Caco-2 (cell line): Measurements from ENCODE around the gene RCAN1. TPM values are rescaled to one million over a fixed set of nuclear protein-coding genes. Genes with fewer than 3 reads are reported as not detected.

Experiments
- Bru-seq: library from RNA; stranded (reverse); fragments of 400-500 nt; gene quantifications from one replicate; lab custom pipeline; 2021; lab: Mats Ljungman, UMichigan
- BruChase-seq, 2 experiments: library from RNA; stranded (reverse); fragments of 400-500 nt; gene quantifications; one replicate each; lab custom pipeline; 2021; lab: Mats Ljungman, UMichigan
- BruUV-seq: library from RNA; stranded (reverse); fragments of 400-500 nt; replicated peaks from 2 replicates; lab custom pipeline; 2021; lab: Mats Ljungman, UMichigan
- CTCF ChIA-PET: fragments of 300-600 bp; sonication (Branson Sonifier 250); formaldehyde crosslinking; loops from one replicate; lab custom pipeline; 2022; ENCODE audit warnings: antibody characterized with exemption; lab: Charles Lee
- POLR2A ChIA-PET: fragments of 300-600 bp; sonication (Branson Sonifier 250); formaldehyde crosslinking; loops from one replicate; lab custom pipeline; 2022; ENCODE audit warnings: antibody characterized with exemption; lab: Charles Lee
- DNase-seq, 2 experiments: peaks; one replicate each; pipeline versions ENCODE4 v3.0.0 to v3.0.0-alpha.2; 2020 to 2022
- H3K27me3 ChIP-seq: replicated peaks from 2 replicates; pipeline ENCODE4 v1.6.0; 2011; ENCODE audit warnings: low read length; ENCODE audit not compliant: control insufficient read depth, insufficient read depth
- H3K36me3 ChIP-seq: 2 replicates; pipeline ENCODE4 v1.5.1; 2011; ENCODE audit warnings: low read length; ENCODE audit not compliant: control insufficient read depth, insufficient read depth
- H3K4me1 ChIP-seq: fragments of 250-450 bp; sonication (Bioruptor Pico); 2 replicates; pipeline ENCODE4 v1.5.1; 2020; ENCODE audit warnings: mild to moderate bottlenecking
- H3K4me3 ChIP-seq: 2 replicates; pipeline ENCODE4 v1.5.1; 2011; ENCODE audit warnings: low read depth, mild to moderate bottlenecking, control low read depth, low read length
- H3K9me3 ChIP-seq: fragments of 250-450 bp; sonication (Bioruptor Pico); 2 replicates; pipeline ENCODE4 v1.5.1; 2020; ENCODE audit warnings: mild to moderate bottlenecking, moderate library complexity
- H3K27ac Mint-ChIP-seq: one replicate; pipeline ENCODE4 v1.8.0; 2022; ENCODE audit warnings: mixed read lengths; ENCODE audit not compliant: unreplicated experiment
- H3K27me3 Mint-ChIP-seq: one replicate; pipeline ENCODE4 v1.8.0; 2022; ENCODE audit warnings: mixed read lengths; ENCODE audit not compliant: insufficient read depth, unreplicated experiment
- H3K36me3 Mint-ChIP-seq: one replicate; pipeline ENCODE4 v1.8.0; 2022; ENCODE audit warnings: mild to moderate bottlenecking, mixed read lengths; ENCODE audit not compliant: insufficient read depth, unreplicated experiment
- H3K4me1 Mint-ChIP-seq: one replicate; pipeline ENCODE4 v1.8.0; 2022; ENCODE audit warnings: low read depth, mixed read lengths; ENCODE audit not compliant: unreplicated experiment
- H3K4me3 Mint-ChIP-seq: one replicate; pipeline ENCODE4 v1.8.0; 2022; ENCODE audit warnings: mild to moderate bottlenecking, moderate library complexity, mixed read lengths; ENCODE audit not compliant: unreplicated experiment
- H3K9me3 Mint-ChIP-seq: one replicate; pipeline ENCODE4 v1.8.0; 2022; ENCODE audit warnings: mixed read lengths; ENCODE audit not compliant: unreplicated experiment
- intact Hi-C: fragments of 100-400 bp; cut with micrococcal nuclease; formaldehyde crosslinking; loops from one replicate; pipeline ENCODE4 v1.10.0; 2022; ENCODE audit not compliant: unreplicated experiment
- long read RNA-seq: library from polyadenylated mRNA; stranded (forward); transcript quantifications from one replicate; pipeline ENCODE4 v2.0.0, GENCODE V29; 2022
- total RNA-seq: library from RNA; stranded (reverse); gene quantifications from 2 replicates; pipeline ENCODE4 v1.2.3, GENCODE V29; 2022
- TF ChIP-seq, protein P1 (sequence below), 2 experiments: fragments of 200-600 bp in 1 of 2; IDR thresholded peaks; 1 replicate in 1 of 2; 2 replicates in 1 of 2; pipeline versions ENCODE4 v1.5.1 to v1.8.0; 2011 to 2022; ENCODE audit warnings: antibody characterized with exemption in 1 of 2, control low read depth in 1 of 2, inconsistent platforms in 1 of 2, low read depth in 1 of 2, low read length in 1 of 2, mild to moderate bottlenecking in 1 of 2, moderate library complexity in 1 of 2; ENCODE audit not compliant: insufficient read depth in 1 of 2, severe bottlenecking in 1 of 2, unreplicated experiment in 1 of 2

RCAN1 gene
- total RNA-seq, result 27.0 and 29.4 TPM in 2 replicates
- percentile 64 among the genes with signal in this experiment for Bru-seq, nascent RNA
- percentile 67 among the genes with signal in this experiment for BruChase-seq, experiment 1, labeled RNA remaining after a 2-hour chase
- BruChase-seq, experiment 2, labeled RNA remaining after a 6-hour chase, result percentile 59 among the genes with signal in this experiment
- long read RNA-seq, transcript RCAN1-201 (4 exons, 2,490 nt), result minor isoform, 44 of 107 reads
- long read RNA-seq, transcript RCAN1-202 (4 exons, 2,408 nt), result major isoform, 52 of 107 reads
- long read RNA-seq, partial matches to known transcripts, result 4 of 107 reads
- long read RNA-seq, other reads (novel, unspliced or antisense), result 4 of 107 reads

DNA sequence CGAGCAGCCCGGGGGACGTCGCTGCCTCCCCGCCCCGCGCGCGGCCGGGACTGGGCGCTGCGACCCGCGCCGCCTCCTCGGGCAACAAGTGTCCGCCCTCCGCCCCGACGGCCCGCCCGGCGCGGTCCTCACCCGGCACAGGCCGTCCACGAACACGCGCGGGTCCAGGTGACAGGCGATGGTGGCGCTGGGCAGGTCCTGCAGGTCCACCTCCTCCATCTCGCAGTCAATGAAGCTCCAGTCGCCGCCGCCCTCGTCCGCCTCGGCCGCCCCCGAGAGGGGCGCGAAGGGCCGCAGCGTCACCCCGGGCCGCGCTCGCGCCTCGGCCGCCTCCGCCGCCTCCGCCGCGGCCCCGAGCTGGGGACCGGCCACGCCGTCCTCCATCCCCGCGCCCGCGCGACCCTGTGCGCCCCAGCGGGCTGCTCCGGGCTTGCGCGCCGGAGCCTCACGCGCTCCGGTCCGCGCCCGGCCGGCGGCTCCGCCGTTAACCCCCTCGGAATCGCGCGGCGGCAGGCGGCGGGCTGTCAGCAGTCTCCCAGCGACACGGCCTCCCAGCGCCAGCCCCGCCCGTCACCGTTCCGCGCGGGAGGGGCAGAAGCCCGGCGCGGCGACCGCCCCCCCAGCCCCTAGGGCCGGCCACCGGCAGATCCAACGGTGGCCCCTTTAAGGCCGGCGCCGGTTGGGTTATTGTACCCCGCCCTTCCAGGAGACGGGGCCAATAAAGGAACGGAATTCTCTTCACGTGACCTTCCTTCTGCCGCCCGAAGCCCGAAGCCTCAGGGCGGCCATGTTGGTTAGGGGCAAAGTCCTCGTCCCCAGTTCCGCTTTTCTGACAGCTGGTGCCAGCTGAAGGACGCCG, at the start of gene RCAN1:
Gene RCAN1, minus strand, starts transcription at position 486 of the 859 bp plus-strand sequence. Its CDS starts 102 bp downstream, at position 384.
- POLR2A ChIA-PET, result no interaction called here
- no TSS peak for BruUV-seq
- H3K9me3 Mint-ChIP-seq, result no peaks in the 10 kb centered on the region
- H3K4me3 Mint-ChIP-seq, result peak within 1 kb of the TSS; percentile 88
- peaks cover 13% of the 10 kb centered on the region for H3K4me1 ChIP-seq
- no peaks in the 10 kb centered on the region for H3K9me3 ChIP-seq
- H3K36me3 Mint-ChIP-seq, result no peaks in the 10 kb centered on the region
- no peaks in the 10 kb centered on the region for H3K4me1 Mint-ChIP-seq
- H3K27me3 Mint-ChIP-seq, result no peaks in the 10 kb centered on the region
- H3K27ac Mint-ChIP-seq, result no peak within 1 kb of the TSS
- H3K27me3 ChIP-seq, result no peaks in the 10 kb centered on the region
- DNase-seq, result peak; percentile 89 to 91
- peak within 1 kb of the TSS; percentile 95 for H3K4me3 ChIP-seq
- CTCF ChIA-PET, result interaction anchor here (1.6 kb wide), 1 partner anchor 12 kb away, joined by 3 read pairs; no protein-coding TSS in a partner anchor
- TF ChIP-seq, protein P1, sequence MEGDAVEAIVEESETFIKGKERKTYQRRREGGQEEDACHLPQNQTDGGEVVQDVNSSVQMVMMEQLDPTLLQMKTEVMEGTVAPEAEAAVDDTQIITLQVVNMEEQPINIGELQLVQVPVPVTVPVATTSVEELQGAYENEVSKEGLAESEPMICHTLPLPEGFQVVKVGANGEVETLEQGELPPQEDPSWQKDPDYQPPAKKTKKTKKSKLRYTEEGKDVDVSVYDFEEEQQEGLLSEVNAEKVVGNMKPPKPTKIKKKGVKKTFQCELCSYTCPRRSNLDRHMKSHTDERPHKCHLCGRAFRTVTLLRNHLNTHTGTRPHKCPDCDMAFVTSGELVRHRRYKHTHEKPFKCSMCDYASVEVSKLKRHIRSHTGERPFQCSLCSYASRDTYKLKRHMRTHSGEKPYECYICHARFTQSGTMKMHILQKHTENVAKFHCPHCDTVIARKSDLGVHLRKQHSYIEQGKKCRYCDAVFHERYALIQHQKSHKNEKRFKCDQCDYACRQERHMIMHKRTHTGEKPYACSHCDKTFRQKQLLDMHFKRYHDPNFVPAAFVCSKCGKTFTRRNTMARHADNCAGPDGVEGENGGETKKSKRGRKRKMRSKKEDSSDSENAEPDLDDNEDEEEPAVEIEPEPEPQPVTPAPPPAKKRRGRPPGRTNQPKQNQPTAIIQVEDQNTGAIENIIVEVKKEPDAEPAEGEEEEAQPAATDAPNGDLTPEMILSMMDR (IDR thresholded peaks at IDR 0.05; ENCODE audit: insufficient read depth in 1 of 2, low read depth in 1 of 2, low read length in 1 of 2, severe bottlenecking in 1 of 2, unreplicated experiment in 1 of 2), result no peak
- intact Hi-C loops, result no loop called here
- H3K36me3 ChIP-seq, result no peaks in the 10 kb centered on the region

DNA sequence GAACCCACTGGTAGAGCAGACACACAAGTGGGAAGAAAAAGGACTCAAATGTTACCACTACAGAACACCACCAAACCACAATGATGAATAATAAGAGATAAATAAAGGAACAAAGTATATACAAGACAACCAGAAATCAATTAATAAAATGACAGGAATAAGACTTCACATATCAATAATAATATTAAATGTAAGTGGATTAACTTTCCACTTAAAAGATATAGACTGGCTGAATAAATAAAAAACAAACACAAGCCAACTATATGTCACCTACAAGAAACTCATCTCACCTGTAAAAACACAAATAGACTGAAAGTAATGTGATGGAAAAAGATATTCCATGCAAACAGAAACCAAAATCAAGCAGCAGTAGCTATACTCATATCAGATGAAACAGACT, 46.9 kb upstream of the RCAN1 start:
- CTCF ChIA-PET, result no interaction called here
- peaks cover 10% of the 10 kb centered on the region; the same call in 1 of the 2 replicates for H3K9me3 ChIP-seq
- H3K36me3 Mint-ChIP-seq, result no peaks in the 10 kb centered on the region
- TF ChIP-seq, protein P1 (IDR thresholded peaks at IDR 0.05; ENCODE audit: insufficient read depth in 1 of 2, low read depth in 1 of 2, low read length in 1 of 2, severe bottlenecking in 1 of 2, unreplicated experiment in 1 of 2), result no peak
- H3K36me3 ChIP-seq, result no peaks in the 10 kb centered on the region
- no peak overlapping the region for H3K27ac Mint-ChIP-seq
- POLR2A ChIA-PET, result no interaction called here
- peaks cover 24% of the 10 kb centered on the region for H3K9me3 Mint-ChIP-seq
- no TSS peak for BruUV-seq
- H3K27me3 ChIP-seq, result no peaks in the 10 kb centered on the region
- DNase-seq, result no peak
- peaks cover 12% of the 10 kb centered on the region for H3K4me1 ChIP-seq
- H3K4me3 Mint-ChIP-seq, result no peak overlapping the region
- H3K4me1 Mint-ChIP-seq, result peaks cover 6% of the 10 kb centered on the region
- no peaks in the 10 kb centered on the region for H3K27me3 Mint-ChIP-seq
- no peak overlapping the region for H3K4me3 ChIP-seq
- intact Hi-C loops, result no loop called here

DNA sequence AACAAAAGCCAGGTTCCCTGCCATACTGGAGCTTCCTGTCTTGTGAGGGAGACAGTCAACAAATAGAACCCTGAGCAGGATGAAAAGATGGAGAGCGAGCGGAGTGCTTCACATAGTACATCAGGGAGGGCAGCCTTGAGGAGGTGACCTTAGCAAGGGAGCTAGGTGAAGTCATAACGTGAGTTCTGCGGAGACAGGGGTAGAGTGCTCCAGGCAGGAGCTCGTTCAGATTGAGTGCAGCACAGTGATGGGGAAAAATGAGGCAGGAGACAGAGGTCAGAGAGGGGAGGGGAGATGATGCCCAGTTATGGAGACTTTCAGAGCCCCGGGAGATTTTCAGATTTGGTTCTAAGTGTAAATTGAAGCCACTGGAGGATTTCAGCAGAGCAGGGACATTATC, 38.6 kb upstream of the RCAN1 start:
- POLR2A ChIA-PET, result no interaction called here
- Histone ChIP-seq H3K9me3 (no peaks in the 10 kb centered on the region), H3K36me3 (no peaks in the 10 kb centered on the region), H3K4me3 (no peak overlapping the region), H3K4me1 (peaks cover 10% of the 10 kb centered on the region; the same call in 1 of the 2 replicates), H3K27me3 (no peaks in the 10 kb centered on the region)
- CTCF ChIA-PET, result no interaction called here
- TF ChIP-seq, protein P1 (IDR thresholded peaks at IDR 0.05; ENCODE audit: insufficient read depth in 1 of 2, low read depth in 1 of 2, low read length in 1 of 2, severe bottlenecking in 1 of 2, unreplicated experiment in 1 of 2), result no peak
- Mint-ChIP-seq H3K4me1 (peaks cover 18% of the 10 kb centered on the region), H3K4me3 (no peak overlapping the region), H3K9me3 (no peaks in the 10 kb centered on the region), H3K27me3 (no peaks in the 10 kb centered on the region), H3K27ac (no peak overlapping the region), H3K36me3 (no peaks in the 10 kb centered on the region)
- intact Hi-C loops, result no loop called here
- BruUV-seq, result no TSS peak
- DNase-seq, result no peak
